ENCODE measurements around the gene BMP10. TPM values are rescaled to one million over a fixed set of nuclear protein-coding genes. Genes with fewer than 3 reads are reported as not detected.

Gene BMP10
- total and polyA plus RNA-seq, 10 of the 15 experiments (the other 5 are each of a cell fraction or from before 2014, with no cell fraction given) = 0.04 TPM; not detected in 9

DNA sequence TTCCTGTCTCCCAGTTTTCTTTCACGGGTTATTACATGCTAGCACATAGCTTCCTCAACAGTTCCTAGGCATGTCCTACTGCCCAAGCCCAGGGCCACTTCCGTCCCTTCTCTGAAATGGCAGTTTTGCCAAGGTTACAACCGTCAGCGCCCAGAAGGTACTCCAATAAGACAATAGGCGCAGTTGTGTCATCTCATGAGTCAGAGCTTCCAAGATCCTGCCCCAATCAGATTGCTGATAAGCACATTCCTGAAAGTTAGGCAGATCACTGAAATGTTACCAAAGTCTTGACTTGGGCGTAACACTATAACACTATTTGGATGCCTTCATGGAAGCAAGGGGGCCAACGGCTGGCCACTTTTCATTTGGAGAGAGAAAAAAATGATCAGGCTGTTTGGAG, 47.3 kb upstream of the BMP10 start:
- TF ChIP-seq, protein P1, sequence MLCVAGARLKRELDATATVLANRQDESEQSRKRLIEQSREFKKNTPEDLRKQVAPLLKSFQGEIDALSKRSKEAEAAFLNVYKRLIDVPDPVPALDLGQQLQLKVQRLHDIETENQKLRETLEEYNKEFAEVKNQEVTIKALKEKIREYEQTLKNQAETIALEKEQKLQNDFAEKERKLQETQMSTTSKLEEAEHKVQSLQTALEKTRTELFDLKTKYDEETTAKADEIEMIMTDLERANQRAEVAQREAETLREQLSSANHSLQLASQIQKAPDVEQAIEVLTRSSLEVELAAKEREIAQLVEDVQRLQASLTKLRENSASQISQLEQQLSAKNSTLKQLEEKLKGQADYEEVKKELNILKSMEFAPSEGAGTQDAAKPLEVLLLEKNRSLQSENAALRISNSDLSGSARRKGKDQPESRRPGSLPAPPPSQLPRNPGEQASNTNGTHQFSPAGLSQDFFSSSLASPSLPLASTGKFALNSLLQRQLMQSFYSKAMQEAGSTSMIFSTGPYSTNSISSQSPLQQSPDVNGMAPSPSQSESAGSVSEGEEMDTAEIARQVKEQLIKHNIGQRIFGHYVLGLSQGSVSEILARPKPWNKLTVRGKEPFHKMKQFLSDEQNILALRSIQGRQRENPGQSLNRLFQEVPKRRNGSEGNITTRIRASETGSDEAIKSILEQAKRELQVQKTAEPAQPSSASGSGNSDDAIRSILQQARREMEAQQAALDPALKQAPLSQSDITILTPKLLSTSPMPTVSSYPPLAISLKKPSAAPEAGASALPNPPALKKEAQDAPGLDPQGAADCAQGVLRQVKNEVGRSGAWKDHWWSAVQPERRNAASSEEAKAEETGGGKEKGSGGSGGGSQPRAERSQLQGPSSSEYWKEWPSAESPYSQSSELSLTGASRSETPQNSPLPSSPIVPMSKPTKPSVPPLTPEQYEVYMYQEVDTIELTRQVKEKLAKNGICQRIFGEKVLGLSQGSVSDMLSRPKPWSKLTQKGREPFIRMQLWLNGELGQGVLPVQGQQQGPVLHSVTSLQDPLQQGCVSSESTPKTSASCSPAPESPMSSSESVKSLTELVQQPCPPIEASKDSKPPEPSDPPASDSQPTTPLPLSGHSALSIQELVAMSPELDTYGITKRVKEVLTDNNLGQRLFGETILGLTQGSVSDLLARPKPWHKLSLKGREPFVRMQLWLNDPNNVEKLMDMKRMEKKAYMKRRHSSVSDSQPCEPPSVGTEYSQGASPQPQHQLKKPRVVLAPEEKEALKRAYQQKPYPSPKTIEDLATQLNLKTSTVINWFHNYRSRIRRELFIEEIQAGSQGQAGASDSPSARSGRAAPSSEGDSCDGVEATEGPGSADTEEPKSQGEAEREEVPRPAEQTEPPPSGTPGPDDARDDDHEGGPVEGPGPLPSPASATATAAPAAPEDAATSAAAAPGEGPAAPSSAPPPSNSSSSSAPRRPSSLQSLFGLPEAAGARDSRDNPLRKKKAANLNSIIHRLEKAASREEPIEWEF (IDR thresholded peaks at IDR 0.05; ENCODE audit: insufficient replicate concordance, low read depth, low read length) = no peak
- TF ChIP-seq RCOR1 (conservative IDR thresholded peaks at IDR 0.05; ENCODE audit: low read depth, low read length) (no peak), MTA2 (IDR thresholded peaks at IDR 0.05; ENCODE audit: low read depth) (no peak), SUPT20H (IDR thresholded peaks at IDR 0.05; ENCODE audit: borderline replicate concordance, control insufficient read depth, low read depth, low read length) (no peak), RB1 (IDR thresholded peaks at IDR 0.05; ENCODE audit: borderline replicate concordance) (no peak), TCF12 (IDR thresholded peaks at IDR 0.05; ENCODE audit: low read depth, low read length) (no peak), EGR1 (IDR thresholded peaks at IDR 0.05; ENCODE audit: borderline replicate concordance in 1 of 2, low read depth in 2 of 2, low read length in 2 of 2) (no peak), SREBF1 (IDR thresholded peaks at IDR 0.05; ENCODE audit: low read length) (no peak), EP300 (IDR thresholded peaks at IDR 0.05; ENCODE audit: borderline replicate concordance in 1 of 2, control insufficient read depth in 1 of 2, low read depth in 2 of 2, low read length in 2 of 2) (no peak), CBX5 (IDR thresholded peaks at IDR 0.05; ENCODE audit: low read depth) (no peak), HDAC2 (IDR thresholded peaks at IDR 0.05) (no peak), ASH2L (IDR thresholded peaks at IDR 0.05; ENCODE audit: borderline replicate concordance, low read depth) (no peak)
- TF ChIP-seq, protein P2, sequence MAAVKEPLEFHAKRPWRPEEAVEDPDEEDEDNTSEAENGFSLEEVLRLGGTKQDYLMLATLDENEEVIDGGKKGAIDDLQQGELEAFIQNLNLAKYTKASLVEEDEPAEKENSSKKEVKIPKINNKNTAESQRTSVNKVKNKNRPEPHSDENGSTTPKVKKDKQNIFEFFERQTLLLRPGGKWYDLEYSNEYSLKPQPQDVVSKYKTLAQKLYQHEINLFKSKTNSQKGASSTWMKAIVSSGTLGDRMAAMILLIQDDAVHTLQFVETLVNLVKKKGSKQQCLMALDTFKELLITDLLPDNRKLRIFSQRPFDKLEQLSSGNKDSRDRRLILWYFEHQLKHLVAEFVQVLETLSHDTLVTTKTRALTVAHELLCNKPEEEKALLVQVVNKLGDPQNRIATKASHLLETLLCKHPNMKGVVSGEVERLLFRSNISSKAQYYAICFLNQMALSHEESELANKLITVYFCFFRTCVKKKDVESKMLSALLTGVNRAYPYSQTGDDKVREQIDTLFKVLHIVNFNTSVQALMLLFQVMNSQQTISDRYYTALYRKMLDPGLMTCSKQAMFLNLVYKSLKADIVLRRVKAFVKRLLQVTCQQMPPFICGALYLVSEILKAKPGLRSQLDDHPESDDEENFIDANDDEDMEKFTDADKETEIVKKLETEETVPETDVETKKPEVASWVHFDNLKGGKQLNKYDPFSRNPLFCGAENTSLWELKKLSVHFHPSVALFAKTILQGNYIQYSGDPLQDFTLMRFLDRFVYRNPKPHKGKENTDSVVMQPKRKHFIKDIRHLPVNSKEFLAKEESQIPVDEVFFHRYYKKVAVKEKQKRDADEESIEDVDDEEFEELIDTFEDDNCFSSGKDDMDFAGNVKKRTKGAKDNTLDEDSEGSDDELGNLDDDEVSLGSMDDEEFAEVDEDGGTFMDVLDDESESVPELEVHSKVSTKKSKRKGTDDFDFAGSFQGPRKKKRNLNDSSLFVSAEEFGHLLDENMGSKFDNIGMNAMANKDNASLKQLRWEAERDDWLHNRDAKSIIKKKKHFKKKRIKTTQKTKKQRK (IDR thresholded peaks at IDR 0.05; ENCODE audit: low read depth, low read length) = no peak
- TF ChIP-seq, protein P3, sequence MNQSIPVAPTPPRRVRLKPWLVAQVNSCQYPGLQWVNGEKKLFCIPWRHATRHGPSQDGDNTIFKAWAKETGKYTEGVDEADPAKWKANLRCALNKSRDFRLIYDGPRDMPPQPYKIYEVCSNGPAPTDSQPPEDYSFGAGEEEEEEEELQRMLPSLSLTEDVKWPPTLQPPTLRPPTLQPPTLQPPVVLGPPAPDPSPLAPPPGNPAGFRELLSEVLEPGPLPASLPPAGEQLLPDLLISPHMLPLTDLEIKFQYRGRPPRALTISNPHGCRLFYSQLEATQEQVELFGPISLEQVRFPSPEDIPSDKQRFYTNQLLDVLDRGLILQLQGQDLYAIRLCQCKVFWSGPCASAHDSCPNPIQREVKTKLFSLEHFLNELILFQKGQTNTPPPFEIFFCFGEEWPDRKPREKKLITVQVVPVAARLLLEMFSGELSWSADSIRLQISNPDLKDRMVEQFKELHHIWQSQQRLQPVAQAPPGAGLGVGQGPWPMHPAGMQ (IDR thresholded peaks at IDR 0.05; ENCODE audit: borderline replicate concordance) = no peak
- H3K9ac ChIP-seq (ENCODE audit: control insufficient read depth, insufficient read depth, low read length) = no peak overlapping the region
- CTCF ChIA-PET = interaction anchor here (1.1 to 1.5 kb wide), 2 partner anchors 11 to 209 kb away, joined by 3 to 4 read pairs; no protein-coding TSS in a partner anchor
- H4K20me1 ChIP-seq (ENCODE audit: control insufficient read depth, insufficient read depth) = no peaks in the 10 kb centered on the region
- H2AFZ ChIP-seq (ENCODE audit: control insufficient read depth, low read depth, low read length) = no peak overlapping the region
- no peaks in the 10 kb centered on the region for H3K36me3 ChIP-seq (ENCODE audit: control insufficient read depth in 2 of 2, insufficient read depth in 2 of 2, low read length in 1 of 2)
- FAIRE-seq (no peak), ATAC-seq (no peak), DNase-seq (ENCODE audit: low read depth, low spot score) (no peak)
- BruUV-seq (replicated peaks) = no TSS peak
- H3K4me3 ChIP-seq = no peak overlapping the region
- RAD21 ChIA-PET (ENCODE audit: unreplicated experiment) = no interaction called here
- intact Hi-C loops (cut with micrococcal nuclease; ENCODE audit: unreplicated experiment) = no loop called here
- 29% methylated on average over 7 of the region's 7 CpGs for WGBS (ENCODE audit: insufficient coverage, insufficient replicate concordance, low lambda C conversion rate, missing lambda C conversion rate)
- no peak overlapping the region for H3K4me2 ChIP-seq (ENCODE audit: control insufficient read depth, insufficient read depth)
- H3K79me2 ChIP-seq (ENCODE audit: control insufficient read depth, insufficient read depth, low read length) = no peaks in the 10 kb centered on the region
- in situ Hi-C loops (cut with MboI) = loop anchor here (5.0 kb wide), 1 partner anchor 446 kb away; no protein-coding TSS in a partner anchor
- SMC1A ChIA-PET (ENCODE audit: uncharacterized antibody, unreplicated experiment) = no interaction called here
- H3K4me1 ChIP-seq (ENCODE audit: control insufficient read depth, insufficient read depth, low read length) = no peaks in the 10 kb centered on the region
- no peak overlapping the region for H3K27ac ChIP-seq (ENCODE audit: control insufficient read depth, insufficient read depth)
- peaks cover 0 to 1% of the 10 kb centered on the region in 2 experiments; a peak in 2 of 4 replicates for H3K27me3 ChIP-seq (replicated peaks in 1 of 2; ENCODE audit: control insufficient read depth in 2 of 2, insufficient read depth in 2 of 2, low read length in 1 of 2)
- POLR2A ChIA-PET = no interaction called here
- no peaks in the 10 kb centered on the region for H3K9me3 ChIP-seq (replicated peaks; ENCODE audit: control insufficient read depth, insufficient read depth, low read length)

Measured in GM12878 (cell line).